ENCODE results near the gene MIDN. TPM values are rescaled to one million over a fixed set of nuclear protein-coding genes. Genes with fewer than 3 reads are reported as not detected.
"Not testable (repeated sequence)": the region's sequence is repeated elsewhere in the genome, so short reads cannot be mapped to it uniquely, and the experiment has no call there.

The MIDN gene
- total and polyA plus RNA-seq, 3 donors from 2014 or later, result 30.3 to 42.4 (median 38.2) TPM

DNA sequence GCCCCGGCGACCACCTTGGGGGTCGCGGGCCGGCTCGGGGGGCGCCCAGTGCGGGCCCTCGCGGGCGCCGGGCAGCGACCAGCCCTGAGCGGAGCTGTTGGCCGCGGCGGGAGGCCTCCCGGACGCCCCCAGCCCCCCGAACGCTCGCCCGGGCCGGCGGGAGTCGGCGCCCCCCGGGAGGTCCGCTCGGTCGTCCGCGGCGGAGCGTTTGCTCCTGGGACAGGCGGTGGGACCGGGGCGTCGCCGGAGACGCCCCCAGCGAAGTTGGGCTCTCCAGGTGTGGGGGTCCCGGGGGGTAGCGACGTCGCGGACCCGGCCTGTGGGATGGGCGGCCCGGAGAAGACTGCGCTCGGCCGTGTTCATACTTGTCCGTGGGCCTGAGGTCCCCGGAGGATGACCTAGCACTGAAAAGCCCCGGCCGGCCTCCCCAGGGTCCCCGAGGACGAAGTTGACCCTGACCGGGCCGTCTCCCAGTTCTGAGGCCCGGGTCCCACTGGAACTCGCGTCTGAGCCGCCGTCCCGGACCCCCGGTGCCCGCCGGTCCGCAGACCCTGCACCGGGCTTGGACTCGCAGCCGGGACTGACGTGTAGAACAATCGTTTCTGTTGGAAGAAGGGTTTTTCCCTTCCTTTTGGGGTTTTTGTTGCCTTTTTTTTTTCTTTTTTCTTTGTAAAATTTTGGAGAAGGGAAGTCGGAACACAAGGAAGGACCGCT lies 42.1 kb upstream of the MIDN start:
- no peak for DNase-seq
- 0 to 1% methylated on average over 23 to 41 of the region's 78 CpGs for WGBS, 2 donors
- intact Hi-C loops (cut with DNase I; ENCODE audit: low total_unique reads), result no loop called here
- TF ChIP-seq POLR2A (IDR thresholded peaks at IDR 0.05), result no peak
- TF ChIP-seq, protein P1, sequence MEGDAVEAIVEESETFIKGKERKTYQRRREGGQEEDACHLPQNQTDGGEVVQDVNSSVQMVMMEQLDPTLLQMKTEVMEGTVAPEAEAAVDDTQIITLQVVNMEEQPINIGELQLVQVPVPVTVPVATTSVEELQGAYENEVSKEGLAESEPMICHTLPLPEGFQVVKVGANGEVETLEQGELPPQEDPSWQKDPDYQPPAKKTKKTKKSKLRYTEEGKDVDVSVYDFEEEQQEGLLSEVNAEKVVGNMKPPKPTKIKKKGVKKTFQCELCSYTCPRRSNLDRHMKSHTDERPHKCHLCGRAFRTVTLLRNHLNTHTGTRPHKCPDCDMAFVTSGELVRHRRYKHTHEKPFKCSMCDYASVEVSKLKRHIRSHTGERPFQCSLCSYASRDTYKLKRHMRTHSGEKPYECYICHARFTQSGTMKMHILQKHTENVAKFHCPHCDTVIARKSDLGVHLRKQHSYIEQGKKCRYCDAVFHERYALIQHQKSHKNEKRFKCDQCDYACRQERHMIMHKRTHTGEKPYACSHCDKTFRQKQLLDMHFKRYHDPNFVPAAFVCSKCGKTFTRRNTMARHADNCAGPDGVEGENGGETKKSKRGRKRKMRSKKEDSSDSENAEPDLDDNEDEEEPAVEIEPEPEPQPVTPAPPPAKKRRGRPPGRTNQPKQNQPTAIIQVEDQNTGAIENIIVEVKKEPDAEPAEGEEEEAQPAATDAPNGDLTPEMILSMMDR (IDR thresholded peaks at IDR 0.05), result no peak
- no peaks in the 10 kb centered on the region for H3K9me3 ChIP-seq
- peak overlapping the region; percentile 83 to 93 for H3K27ac ChIP-seq
- no peaks in the 10 kb centered on the region for H3K36me3 ChIP-seq (ENCODE audit: low read depth, missing control alignments)
- no peaks in the 10 kb centered on the region for H3K27me3 ChIP-seq
- H3K4me3 ChIP-seq, result peak overlapping the region; percentile 69 to 80
- peaks cover 51% of the 10 kb centered on the region for H3K4me1 ChIP-seq

DNA sequence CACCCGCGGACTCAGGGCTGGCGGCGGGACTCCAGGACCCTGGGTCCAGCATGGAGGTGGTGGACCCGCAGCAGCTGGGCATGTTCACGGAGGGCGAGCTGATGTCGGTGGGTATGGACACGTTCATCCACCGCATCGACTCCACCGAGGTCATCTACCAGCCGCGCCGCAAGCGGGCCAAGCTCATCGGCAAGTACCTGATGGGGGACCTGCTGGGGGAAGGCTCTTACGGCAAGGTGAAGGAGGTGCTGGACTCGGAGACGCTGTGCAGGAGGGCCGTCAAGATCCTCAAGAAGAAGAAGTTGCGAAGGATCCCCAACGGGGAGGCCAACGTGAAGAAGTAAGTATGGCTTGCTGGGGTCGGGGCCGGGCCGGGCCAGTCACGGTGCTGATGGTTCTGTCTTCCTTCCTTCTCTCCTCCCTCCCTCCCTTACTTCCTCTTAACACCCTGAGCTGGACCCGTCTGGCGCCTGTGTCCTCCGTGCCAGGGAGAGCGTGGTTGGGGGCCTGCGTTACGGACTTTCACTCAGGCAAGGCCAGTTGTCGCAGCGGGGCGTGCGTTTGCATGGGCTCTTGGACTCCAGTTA lies 41.4 kb upstream of the MIDN start:
- TF ChIP-seq POLR2A (IDR thresholded peaks at IDR 0.05), result no peak
- H3K4me1 ChIP-seq, result peaks cover 57% of the 10 kb centered on the region
- peak overlapping the region; percentile 83 to 93 for H3K27ac ChIP-seq
- DNase-seq, result peak; percentile 62
- no peaks in the 10 kb centered on the region for H3K27me3 ChIP-seq
- intact Hi-C loops (cut with DNase I; ENCODE audit: low total_unique reads), result no loop called here
- 1% methylated on average over 34 to 38 of the region's 38 CpGs for WGBS, 2 donors
- peak overlapping the region; percentile 69 to 80 for H3K4me3 ChIP-seq
- H3K36me3 ChIP-seq (ENCODE audit: low read depth, missing control alignments), result no peaks in the 10 kb centered on the region
- no peaks in the 10 kb centered on the region for H3K9me3 ChIP-seq

DNA sequence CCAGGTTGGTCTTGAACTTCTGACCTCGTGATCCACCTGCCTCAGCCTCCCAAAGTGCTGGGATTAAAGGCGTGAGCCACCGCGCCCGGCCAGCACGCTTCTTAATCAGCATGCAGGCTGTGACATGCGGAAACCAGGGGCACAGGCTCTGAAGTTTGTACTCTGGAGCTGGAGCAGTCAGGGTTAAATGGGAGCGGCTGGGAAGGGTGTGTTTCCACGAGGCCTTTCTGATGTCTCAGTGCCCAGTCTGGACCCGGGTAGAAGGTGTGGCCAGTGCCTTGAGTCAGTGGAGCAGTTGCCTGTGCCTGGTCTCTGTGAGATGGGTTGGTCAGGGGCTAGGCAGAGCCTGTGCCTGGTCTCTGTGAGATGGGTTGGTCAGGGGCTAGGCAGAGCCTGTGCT lies 39.6 kb upstream of the MIDN start:
- H3K36me3 ChIP-seq (ENCODE audit: low read depth, missing control alignments); H3K4me3 ChIP-seq; intact Hi-C loops (cut with DNase I; ENCODE audit: low total_unique reads); H3K9me3 ChIP-seq; DNase-seq; H3K27me3 ChIP-seq: not testable (repeated sequence)
- 65 to 88% methylated on average over 9 to 10 of the region's 10 CpGs for WGBS, 2 donors
- peak overlapping the region in 1 of 2 donors; percentile 83 for H3K27ac ChIP-seq
- H3K4me1 ChIP-seq, result peaks cover 57% of the 10 kb centered on the region

DNA sequence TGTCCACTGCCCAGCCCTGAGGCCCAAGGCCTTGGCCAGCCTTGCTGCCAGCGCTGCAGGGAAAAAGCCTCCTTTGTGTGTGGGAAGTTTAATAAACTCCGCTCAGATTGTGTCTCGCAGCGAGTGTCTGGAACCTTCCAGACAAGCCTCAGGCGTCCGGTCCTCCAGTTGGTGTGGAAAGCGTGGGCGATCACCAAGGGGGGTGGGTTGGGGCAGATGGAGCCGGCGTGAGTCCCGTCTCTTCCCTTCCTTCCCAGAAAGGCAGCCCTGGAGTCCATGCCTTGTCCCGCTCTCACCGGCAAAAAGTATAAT lies 38.2 kb upstream of the MIDN start:
- intact Hi-C loops (cut with DNase I; ENCODE audit: low total_unique reads), result no loop called here
- Histone ChIP-seq H3K36me3 (ENCODE audit: low read depth, missing control alignments) (no peaks in the 10 kb centered on the region), H3K9me3 (no peaks in the 10 kb centered on the region), H3K27me3 (no peaks in the 10 kb centered on the region), H3K4me1 (peaks cover 57% of the 10 kb centered on the region), H3K27ac (peak overlapping the region; percentile 51 to 83), H3K4me3 (no peak overlapping the region)
- DNase-seq, result peak; percentile 62
- 59% methylated on average over 7 to 13 of the region's 13 CpGs for WGBS, 2 donors
- TF ChIP-seq, protein P1 (IDR thresholded peaks at IDR 0.05), result no peak
- no peak for TF ChIP-seq POLR2A (IDR thresholded peaks at IDR 0.05)

DNA sequence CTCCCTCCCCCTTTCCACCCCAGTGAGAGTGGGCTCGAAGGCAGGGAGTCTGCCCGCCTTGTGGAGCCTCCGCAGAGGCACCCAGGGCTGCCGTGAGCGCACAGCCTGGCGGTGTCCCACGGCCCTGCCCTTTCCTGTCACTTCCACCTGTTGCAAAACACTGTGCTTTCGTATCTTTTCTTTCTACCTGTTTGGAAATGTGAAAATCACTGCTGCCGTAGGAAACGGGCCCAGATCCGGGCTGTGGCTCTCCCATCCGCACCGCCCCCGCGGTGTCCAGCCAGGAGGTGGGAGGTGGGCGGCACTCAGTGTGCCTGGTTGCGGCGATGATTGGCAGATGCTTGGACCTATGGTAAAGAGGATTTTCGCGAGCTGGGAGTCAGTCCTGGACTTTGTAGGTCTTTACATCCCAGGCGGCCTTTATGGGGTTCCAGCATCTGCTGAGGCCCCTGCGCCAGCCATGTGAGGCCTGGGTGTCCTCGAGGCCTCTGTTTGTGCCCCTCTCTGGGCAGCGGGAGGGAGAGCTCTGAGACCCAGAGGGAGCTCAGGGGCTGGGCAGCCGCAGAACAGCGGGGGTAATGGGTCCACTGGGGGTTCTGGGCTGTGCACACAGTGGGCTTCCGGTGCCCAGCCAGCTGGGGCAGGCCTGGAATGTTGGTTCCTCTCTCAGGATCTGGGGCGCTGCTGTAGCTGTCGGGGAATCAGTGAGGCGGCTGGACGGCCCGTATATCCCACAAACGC lies 36.7 kb upstream of the MIDN start:
- TF ChIP-seq, protein P1 (IDR thresholded peaks at IDR 0.05), result no peak
- TF ChIP-seq POLR2A (IDR thresholded peaks at IDR 0.05), result no peak
- Histone ChIP-seq H3K36me3 (ENCODE audit: low read depth, missing control alignments) (no peaks in the 10 kb centered on the region), H3K4me1 (peaks cover 63% of the 10 kb centered on the region), H3K27me3 (no peaks in the 10 kb centered on the region), H3K4me3 (peak overlapping the region in 1 of 2 donors; percentile 24), H3K9me3 (no peaks in the 10 kb centered on the region), H3K27ac (peak overlapping the region; percentile 51 to 83)
- intact Hi-C loops (cut with DNase I; ENCODE audit: low total_unique reads), result no loop called here
- peak; percentile 94 for DNase-seq
- 54% methylated on average over 27 to 33 of the region's 33 CpGs for WGBS, 2 donors
